Progenitor cell of endocrine pancreas (in vitro differentiated cells): Measurements from ENCODE around the gene WDR20. TPM values are rescaled to one million over a fixed set of nuclear protein-coding genes. Genes with fewer than 3 reads are reported as not detected.

ENCODE experiments used
- DNase-seq: peaks from one replicate; pipeline ENCODE4 v3.0.0; 2021; ENCODE audit warnings: low spot score; ENCODE audit not compliant: unreplicated experiment
- H3K27ac Mint-ChIP-seq: 2 replicates; pipeline ENCODE4 v1.8.0; 2021; ENCODE audit warnings: mild to moderate bottlenecking, moderate library complexity, mixed read lengths
- H3K27me3 Mint-ChIP-seq: 2 replicates; pipeline ENCODE4 v1.8.0; 2021; ENCODE audit warnings: mixed read lengths
- H3K36me3 Mint-ChIP-seq: 2 replicates; pipeline ENCODE4 v1.8.0; 2022; ENCODE audit warnings: mixed read lengths; ENCODE audit not compliant: insufficient read depth
- H3K4me1 Mint-ChIP-seq: 2 replicates; pipeline ENCODE4 v1.8.0; 2021; ENCODE audit warnings: low read depth, mixed read lengths
- H3K4me3 Mint-ChIP-seq: 2 replicates; pipeline ENCODE4 v1.8.0; 2021; ENCODE audit warnings: low read depth, mild to moderate bottlenecking, moderate library complexity, mixed read lengths
- H3K9me3 Mint-ChIP-seq: 2 replicates; pipeline ENCODE4 v1.8.0; 2021; ENCODE audit warnings: low read depth, mixed read lengths
- CTCF ChIP-seq: fragments of 200-600 bp; sonication (generic); IDR thresholded peaks from one replicate; pipeline ENCODE4 v1.5.0; 2021; ENCODE audit warnings: antibody characterized with exemption, mild to moderate bottlenecking; ENCODE audit not compliant: unreplicated experiment
- total RNA-seq: library from RNA; stranded (reverse); gene quantifications from 2 replicates; pipeline ENCODE4 v1.2.1, GENCODE V29; 2021

Gene WDR20
- total RNA-seq, 1 donor from 2014 or later, result 34.9 TPM

- no peak for DNase-seq
- TF ChIP-seq CTCF, result no peak
- H3K27ac Mint-ChIP-seq, result no peak overlapping the region
Observed at GRCh38 chr14:102234331-102235264, 94.9 kb downstream of the WDR20 start.

GRCh38 chr14:102235275-102235897 is 95.7 kb downstream of the WDR20 start:
- H3K4me3 Mint-ChIP-seq, result no peak overlapping the region
- H3K9me3 Mint-ChIP-seq, result no peaks in the 10 kb centered on the region
- no peaks in the 10 kb centered on the region for H3K27me3 Mint-ChIP-seq
- TF ChIP-seq CTCF, result peak; percentile 85
- peak; percentile 70 for DNase-seq
- H3K4me1 Mint-ChIP-seq, result no peaks in the 10 kb centered on the region
- no peak overlapping the region for H3K27ac Mint-ChIP-seq
- H3K36me3 Mint-ChIP-seq, result peaks cover 3% of the 10 kb centered on the region

More at GRCh38 chr14:102234331-102235264, 94.9 kb downstream of the WDR20 start:
- Mint-ChIP-seq H3K9me3 (no peaks in the 10 kb centered on the region), H3K36me3 (peaks cover 3% of the 10 kb centered on the region), H3K4me3 (no peak overlapping the region), H3K27me3 (no peaks in the 10 kb centered on the region), H3K4me1 (no peaks in the 10 kb centered on the region)

- no peak overlapping the region for H3K27ac Mint-ChIP-seq
- TF ChIP-seq CTCF, result no peak
- no peak for DNase-seq
- H3K36me3 Mint-ChIP-seq, result no peaks in the 10 kb centered on the region
- no peak overlapping the region for H3K4me3 Mint-ChIP-seq
- no peaks in the 10 kb centered on the region for H3K4me1 Mint-ChIP-seq
- no peaks in the 10 kb centered on the region for H3K9me3 Mint-ChIP-seq
- H3K27me3 Mint-ChIP-seq, result no peaks in the 10 kb centered on the region
Observed at GRCh38 chr14:102236026-102236425, 96.3 kb downstream of the WDR20 start.

GRCh38 chr14:102238131-102238530 is 98.4 kb downstream of the WDR20 start:
- DNase-seq, result no peak
- TF ChIP-seq CTCF, result no peak
- no peak overlapping the region for H3K27ac Mint-ChIP-seq
- H3K4me1 Mint-ChIP-seq, result no peaks in the 10 kb centered on the region
- H3K4me3 Mint-ChIP-seq, result no peak overlapping the region
- no peaks in the 10 kb centered on the region for H3K27me3 Mint-ChIP-seq
- no peaks in the 10 kb centered on the region for H3K9me3 Mint-ChIP-seq
- no peaks in the 10 kb centered on the region for H3K36me3 Mint-ChIP-seq

GRCh38 chr14:102238766-102239165 is 99.1 kb downstream of the WDR20 start:
- Mint-ChIP-seq H3K4me3 (no peak overlapping the region), H3K36me3 (no peaks in the 10 kb centered on the region), H3K9me3 (no peaks in the 10 kb centered on the region), H3K27ac (no peak overlapping the region), H3K27me3 (no peaks in the 10 kb centered on the region), H3K4me1 (no peaks in the 10 kb centered on the region)
- no peak for TF ChIP-seq CTCF
- no peak for DNase-seq
